ENCODE results near the gene SURF6.
A peak's percentile ranks its signal among the peaks of the same experiment; 100 is the strongest.
"Not testable (repeated sequence)": the region's sequence is repeated elsewhere in the genome, so short reads cannot be mapped to it uniquely, and the experiment has no call there.

The SURF6 gene

GRCh38 chr9:133340256-133340655 lies 4.3 kb upstream of the SURF6 start:
- Histone ChIP-seq H3K27ac (replicated peaks) (peak overlapping the region; percentile 56), H3K27me3 (ENCODE audit: insufficient read depth, poor library complexity, severe bottlenecking) (no peaks in the 10 kb centered on the region), H3K4me3 (replicated peaks; ENCODE audit: insufficient read depth, low read length) (no peak overlapping the region)
- DNase-seq (ENCODE audit: low read depth in 1 of 2, low spot score in 1 of 2) = peak in 1 of 2 experiments; percentile 71
- TF ChIP-seq, protein P1, sequence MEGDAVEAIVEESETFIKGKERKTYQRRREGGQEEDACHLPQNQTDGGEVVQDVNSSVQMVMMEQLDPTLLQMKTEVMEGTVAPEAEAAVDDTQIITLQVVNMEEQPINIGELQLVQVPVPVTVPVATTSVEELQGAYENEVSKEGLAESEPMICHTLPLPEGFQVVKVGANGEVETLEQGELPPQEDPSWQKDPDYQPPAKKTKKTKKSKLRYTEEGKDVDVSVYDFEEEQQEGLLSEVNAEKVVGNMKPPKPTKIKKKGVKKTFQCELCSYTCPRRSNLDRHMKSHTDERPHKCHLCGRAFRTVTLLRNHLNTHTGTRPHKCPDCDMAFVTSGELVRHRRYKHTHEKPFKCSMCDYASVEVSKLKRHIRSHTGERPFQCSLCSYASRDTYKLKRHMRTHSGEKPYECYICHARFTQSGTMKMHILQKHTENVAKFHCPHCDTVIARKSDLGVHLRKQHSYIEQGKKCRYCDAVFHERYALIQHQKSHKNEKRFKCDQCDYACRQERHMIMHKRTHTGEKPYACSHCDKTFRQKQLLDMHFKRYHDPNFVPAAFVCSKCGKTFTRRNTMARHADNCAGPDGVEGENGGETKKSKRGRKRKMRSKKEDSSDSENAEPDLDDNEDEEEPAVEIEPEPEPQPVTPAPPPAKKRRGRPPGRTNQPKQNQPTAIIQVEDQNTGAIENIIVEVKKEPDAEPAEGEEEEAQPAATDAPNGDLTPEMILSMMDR (IDR thresholded peaks at IDR 0.05; ENCODE audit: insufficient read depth, low read length) = no peak
- peak; percentile 93 for TF ChIP-seq GABPA (IDR thresholded peaks at IDR 0.05; ENCODE audit: low read depth)
- TF ChIP-seq SPI1 (IDR thresholded peaks at IDR 0.05; ENCODE audit: borderline replicate concordance, low read depth) = peak; percentile 85
- TF ChIP-seq POLR2AphosphoS5 (IDR thresholded peaks at IDR 0.05; ENCODE audit: low read depth) = peak; percentile 62; the same call in 1 of the 2 replicates

DNA sequence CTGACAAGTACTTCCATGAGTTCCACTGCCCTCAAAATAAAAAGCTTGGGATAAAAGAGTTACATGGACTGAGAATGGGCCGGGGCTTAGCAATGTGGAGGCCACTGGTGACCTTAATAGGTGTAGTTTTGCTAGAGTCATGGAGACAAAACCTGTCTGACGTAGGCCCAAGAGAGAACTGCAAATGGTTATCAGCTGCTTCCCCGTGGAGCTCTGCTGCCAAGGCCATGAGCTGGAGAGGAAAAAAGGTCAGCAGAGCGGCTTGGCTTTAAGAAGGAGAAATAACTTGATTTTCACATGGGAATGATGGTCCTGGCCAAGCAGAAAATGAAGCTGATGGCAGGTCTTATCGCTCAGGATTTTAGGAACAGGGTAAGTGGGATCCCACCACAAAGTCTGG lies 3.7 kb upstream of the SURF6 start:
- Histone ChIP-seq H3K4me3 (replicated peaks; ENCODE audit: insufficient read depth, low read length) (no peak overlapping the region), H3K27ac (replicated peaks) (peak overlapping the region; percentile 56), H3K27me3 (ENCODE audit: insufficient read depth, poor library complexity, severe bottlenecking) (no peaks in the 10 kb centered on the region)
- DNase-seq (ENCODE audit: low read depth in 1 of 2, low spot score in 1 of 2) = no peak
- TF ChIP-seq SPI1 (IDR thresholded peaks at IDR 0.05; ENCODE audit: borderline replicate concordance, low read depth) = no peak
- TF ChIP-seq GABPA (IDR thresholded peaks at IDR 0.05; ENCODE audit: low read depth) = no peak
- TF ChIP-seq POLR2AphosphoS5 (IDR thresholded peaks at IDR 0.05; ENCODE audit: low read depth) = no peak
- TF ChIP-seq, protein P1 (IDR thresholded peaks at IDR 0.05; ENCODE audit: insufficient read depth, low read length) = no peak
- no peak for TF ChIP-seq REST (IDR thresholded peaks at IDR 0.05; ENCODE audit: insufficient replicate concordance, low read depth)

- Histone ChIP-seq H3K27ac (replicated peaks) (peak overlapping the region; percentile 96), H3K4me3 (replicated peaks; ENCODE audit: insufficient read depth, low read length) (peak overlapping the region; percentile 85)
- H3K27me3 ChIP-seq (ENCODE audit: insufficient read depth, poor library complexity, severe bottlenecking) = not testable (repeated sequence)
- peak in 1 of 2 experiments; percentile 61 for DNase-seq (ENCODE audit: low read depth in 1 of 2, low spot score in 1 of 2)
Measured at GRCh38 chr9:133334888-133335287, 1.1 kb downstream of the SURF6 start.

DNA sequence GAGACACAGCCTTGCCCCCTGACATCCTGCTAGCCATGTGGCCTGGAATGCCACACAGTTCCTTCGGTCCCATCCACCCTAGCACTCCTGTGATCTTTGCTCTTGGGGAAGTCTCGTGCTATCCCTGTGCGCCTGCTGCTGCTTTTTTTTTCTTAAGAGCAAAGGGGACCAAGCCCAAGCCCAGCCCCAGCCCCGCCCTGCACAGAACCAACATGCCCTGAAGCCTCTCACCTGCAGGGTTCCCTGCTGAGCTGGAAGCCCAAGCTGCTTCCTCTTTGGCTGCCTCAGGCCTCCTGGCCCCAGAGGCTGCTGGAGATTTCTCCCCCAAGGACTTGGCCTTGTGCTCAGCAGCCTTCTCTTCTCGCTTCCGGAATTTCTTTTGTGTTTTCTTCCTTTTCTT lies 1.8 kb downstream of the SURF6 start:
- Histone ChIP-seq H3K27me3 (ENCODE audit: insufficient read depth, poor library complexity, severe bottlenecking) (no peaks in the 10 kb centered on the region), H3K27ac (replicated peaks) (no peak overlapping the region), H3K4me3 (replicated peaks; ENCODE audit: insufficient read depth, low read length) (0 out of 2 replicates have a peak overlapping the region, but pooled peaks have one; percentile 1)
- DNase-seq (ENCODE audit: low read depth in 1 of 2, low spot score in 1 of 2) = peak; percentile 64 to 74
- TF ChIP-seq SPI1 (IDR thresholded peaks at IDR 0.05; ENCODE audit: borderline replicate concordance, low read depth) (peak; percentile 5; the same call in 1 of the 2 replicates), POLR2AphosphoS5 (IDR thresholded peaks at IDR 0.05; ENCODE audit: low read depth) (no peak)

GRCh38 chr9:133333566-133333965 lies 2.4 kb downstream of the SURF6 start:
- Histone ChIP-seq H3K27me3 (ENCODE audit: insufficient read depth, poor library complexity, severe bottlenecking) (no peaks in the 10 kb centered on the region), H3K4me3 (replicated peaks; ENCODE audit: insufficient read depth, low read length) (no peak overlapping the region), H3K27ac (replicated peaks) (no peak overlapping the region)
- no peak for DNase-seq (ENCODE audit: low read depth in 1 of 2, low spot score in 1 of 2)
- TF ChIP-seq POLR2AphosphoS5 (IDR thresholded peaks at IDR 0.05; ENCODE audit: low read depth) = no peak
- no peak for TF ChIP-seq REST (IDR thresholded peaks at IDR 0.05; ENCODE audit: insufficient replicate concordance, low read depth)
- TF ChIP-seq SPI1 (IDR thresholded peaks at IDR 0.05; ENCODE audit: borderline replicate concordance, low read depth) = no peak
- TF ChIP-seq, protein P1 (IDR thresholded peaks at IDR 0.05; ENCODE audit: insufficient read depth, low read length) = no peak
- no peak for TF ChIP-seq GABPA (IDR thresholded peaks at IDR 0.05; ENCODE audit: low read depth)

Measured in HL-60 (cell line).